SK-N-DZ (cell line): ENCODE measurements around the gene ATOX1.

ENCODE experiments used
- DNase-seq: peaks from one replicate; pipeline ENCODE4 v3.0.0-alpha.2; 2015; ENCODE audit warnings: low spot score

Gene ATOX1

GRCh38 chr5:151770383-151771258 is 12.2 kb upstream of the ATOX1 start:
- DNase-seq: peak; percentile 67

- no peak for DNase-seq
Observed at GRCh38 chr5:151766975-151767374, 8.5 kb upstream of the ATOX1 start.

GRCh38 chr5:151764801-151765200 is 6.4 kb upstream of the ATOX1 start:
- no peak for DNase-seq

- DNase-seq: no peak
Observed at GRCh38 chr5:151758141-151758429, 346 bp downstream of the ATOX1 start.

GRCh38 chr5:151757233-151758140 is 944 bp downstream of the ATOX1 start:
- DNase-seq: no peak

GRCh38 chr5:151755383-151755782 is 3.0 kb downstream of the ATOX1 start:
- no peak for DNase-seq

GRCh38 chr5:151751593-151751992 is 6.8 kb downstream of the ATOX1 start:
- DNase-seq: no peak

- no peak for DNase-seq
Observed at GRCh38 chr5:151751091-151751490, 7.3 kb downstream of the ATOX1 start.

- no peak for DNase-seq
Observed at GRCh38 chr5:151750121-151750520, 8.3 kb downstream of the ATOX1 start.

- DNase-seq: no peak
Observed at GRCh38 chr5:151745071-151745705, 13.2 kb downstream of the ATOX1 start.

- no peak for DNase-seq
Observed at GRCh38 chr5:151743530-151743929, 14.9 kb downstream of the ATOX1 start.

GRCh38 chr5:151742870-151743294 is 15.5 kb downstream of the ATOX1 start:
- DNase-seq: peak; percentile 64

- DNase-seq: no peak
Observed at GRCh38 chr5:151741678-151742423, 16.6 kb downstream of the ATOX1 start.

GRCh38 chr5:151740958-151741373 is 17.5 kb downstream of the ATOX1 start:
- DNase-seq: no peak

- DNase-seq: peak; percentile 58
Observed at GRCh38 chr5:151740336-151740942, 18.0 kb downstream of the ATOX1 start.

- DNase-seq: no peak
Observed at GRCh38 chr5:151739939-151740335, 18.5 kb downstream of the ATOX1 start.

- no peak for DNase-seq
Observed at GRCh38 chr5:151739395-151739794, 19.0 kb downstream of the ATOX1 start.

GRCh38 chr5:151738125-151738848 is 20.1 kb downstream of the ATOX1 start:
- no peak for DNase-seq

- no peak for DNase-seq
Observed at GRCh38 chr5:151737431-151737830, 21.0 kb downstream of the ATOX1 start.

GRCh38 chr5:151735646-151736045 is 22.8 kb downstream of the ATOX1 start:
- no peak for DNase-seq
